Measurements from ENCODE around the gene CD274. TPM values are rescaled to one million over a fixed set of nuclear protein-coding genes. Genes with fewer than 3 reads are reported as not detected.

CD274 gene
- total RNA-seq, 1 experiment from 2014 or later, result 0.42 TPM

DNA sequence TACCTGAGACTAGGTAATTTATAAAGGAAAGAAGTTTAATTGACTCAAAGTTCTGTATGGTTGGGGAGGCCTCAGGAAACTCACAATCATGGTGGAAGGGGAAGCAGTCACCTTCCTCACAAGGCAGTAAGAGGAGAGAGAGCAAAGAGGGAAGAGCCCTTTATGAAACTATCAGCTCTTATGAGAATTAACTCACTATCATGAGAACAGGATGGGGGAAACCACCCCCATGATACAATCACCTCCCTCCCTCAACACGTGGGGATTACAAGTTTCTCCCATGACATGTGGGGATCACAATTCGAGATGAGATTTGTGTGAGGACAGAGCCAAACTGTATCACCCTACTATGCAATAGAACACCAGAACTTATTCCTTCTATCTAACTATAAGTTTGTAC is 27.9 kb downstream of the CD274 start:
- peaks cover 3% of the 10 kb centered on the region for H3K36me3 Mint-ChIP-seq
- peaks cover 18% of the 10 kb centered on the region for H3K27me3 Mint-ChIP-seq (ENCODE audit: low read depth)
- TF ChIP-seq NR2C2 (CRISPR knock-in tag; IDR thresholded peaks at IDR 0.05) (no peak), ZNF317 (CRISPR knock-in tag; IDR thresholded peaks at IDR 0.05; ENCODE audit: borderline replicate concordance, low read depth) (no peak), JAZF1 (CRISPR knock-in tag; IDR thresholded peaks at IDR 0.05) (no peak), ZNF121 (CRISPR knock-in tag; IDR thresholded peaks at IDR 0.05) (no peak), NR1H2 (CRISPR knock-in tag; IDR thresholded peaks at IDR 0.05) (no peak), ZNF232 (CRISPR knock-in tag; IDR thresholded peaks at IDR 0.05) (no peak)
- TF ChIP-seq, protein P1, sequence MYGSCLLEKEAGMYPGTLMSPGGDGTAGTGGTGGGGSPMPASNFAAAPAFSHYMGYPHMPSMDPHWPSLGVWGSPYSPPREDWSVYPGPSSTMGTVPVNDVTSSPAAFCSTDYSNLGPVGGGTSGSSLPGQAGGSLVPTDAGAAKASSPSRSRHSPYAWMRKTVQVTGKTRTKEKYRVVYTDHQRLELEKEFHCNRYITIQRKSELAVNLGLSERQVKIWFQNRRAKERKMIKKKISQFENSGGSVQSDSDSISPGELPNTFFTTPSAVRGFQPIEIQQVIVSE (CRISPR knock-in tag; IDR thresholded peaks at IDR 0.05; ENCODE audit: borderline replicate concordance), result no peak
- TF ChIP-seq, protein P2, sequence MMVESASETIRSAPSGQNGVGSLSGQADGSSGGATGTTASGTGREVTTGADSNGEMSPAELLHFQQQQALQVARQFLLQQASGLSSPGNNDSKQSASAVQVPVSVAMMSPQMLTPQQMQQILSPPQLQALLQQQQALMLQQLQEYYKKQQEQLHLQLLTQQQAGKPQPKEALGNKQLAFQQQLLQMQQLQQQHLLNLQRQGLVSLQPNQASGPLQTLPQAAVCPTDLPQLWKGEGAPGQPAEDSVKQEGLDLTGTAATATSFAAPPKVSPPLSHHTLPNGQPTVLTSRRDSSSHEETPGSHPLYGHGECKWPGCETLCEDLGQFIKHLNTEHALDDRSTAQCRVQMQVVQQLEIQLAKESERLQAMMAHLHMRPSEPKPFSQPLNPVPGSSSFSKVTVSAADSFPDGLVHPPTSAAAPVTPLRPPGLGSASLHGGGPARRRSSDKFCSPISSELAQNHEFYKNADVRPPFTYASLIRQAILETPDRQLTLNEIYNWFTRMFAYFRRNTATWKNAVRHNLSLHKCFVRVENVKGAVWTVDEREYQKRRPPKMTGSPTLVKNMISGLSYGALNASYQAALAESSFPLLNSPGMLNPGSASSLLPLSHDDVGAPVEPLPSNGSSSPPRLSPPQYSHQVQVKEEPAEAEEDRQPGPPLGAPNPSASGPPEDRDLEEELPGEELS (CRISPR knock-in tag; IDR thresholded peaks at IDR 0.05), result no peak
- TF ChIP-seq, protein P3, sequence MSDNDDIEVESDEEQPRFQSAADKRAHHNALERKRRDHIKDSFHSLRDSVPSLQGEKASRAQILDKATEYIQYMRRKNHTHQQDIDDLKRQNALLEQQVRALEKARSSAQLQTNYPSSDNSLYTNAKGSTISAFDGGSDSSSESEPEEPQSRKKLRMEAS (CRISPR knock-in tag; IDR thresholded peaks at IDR 0.05), result no peak
- TF ChIP-seq, protein P4, sequence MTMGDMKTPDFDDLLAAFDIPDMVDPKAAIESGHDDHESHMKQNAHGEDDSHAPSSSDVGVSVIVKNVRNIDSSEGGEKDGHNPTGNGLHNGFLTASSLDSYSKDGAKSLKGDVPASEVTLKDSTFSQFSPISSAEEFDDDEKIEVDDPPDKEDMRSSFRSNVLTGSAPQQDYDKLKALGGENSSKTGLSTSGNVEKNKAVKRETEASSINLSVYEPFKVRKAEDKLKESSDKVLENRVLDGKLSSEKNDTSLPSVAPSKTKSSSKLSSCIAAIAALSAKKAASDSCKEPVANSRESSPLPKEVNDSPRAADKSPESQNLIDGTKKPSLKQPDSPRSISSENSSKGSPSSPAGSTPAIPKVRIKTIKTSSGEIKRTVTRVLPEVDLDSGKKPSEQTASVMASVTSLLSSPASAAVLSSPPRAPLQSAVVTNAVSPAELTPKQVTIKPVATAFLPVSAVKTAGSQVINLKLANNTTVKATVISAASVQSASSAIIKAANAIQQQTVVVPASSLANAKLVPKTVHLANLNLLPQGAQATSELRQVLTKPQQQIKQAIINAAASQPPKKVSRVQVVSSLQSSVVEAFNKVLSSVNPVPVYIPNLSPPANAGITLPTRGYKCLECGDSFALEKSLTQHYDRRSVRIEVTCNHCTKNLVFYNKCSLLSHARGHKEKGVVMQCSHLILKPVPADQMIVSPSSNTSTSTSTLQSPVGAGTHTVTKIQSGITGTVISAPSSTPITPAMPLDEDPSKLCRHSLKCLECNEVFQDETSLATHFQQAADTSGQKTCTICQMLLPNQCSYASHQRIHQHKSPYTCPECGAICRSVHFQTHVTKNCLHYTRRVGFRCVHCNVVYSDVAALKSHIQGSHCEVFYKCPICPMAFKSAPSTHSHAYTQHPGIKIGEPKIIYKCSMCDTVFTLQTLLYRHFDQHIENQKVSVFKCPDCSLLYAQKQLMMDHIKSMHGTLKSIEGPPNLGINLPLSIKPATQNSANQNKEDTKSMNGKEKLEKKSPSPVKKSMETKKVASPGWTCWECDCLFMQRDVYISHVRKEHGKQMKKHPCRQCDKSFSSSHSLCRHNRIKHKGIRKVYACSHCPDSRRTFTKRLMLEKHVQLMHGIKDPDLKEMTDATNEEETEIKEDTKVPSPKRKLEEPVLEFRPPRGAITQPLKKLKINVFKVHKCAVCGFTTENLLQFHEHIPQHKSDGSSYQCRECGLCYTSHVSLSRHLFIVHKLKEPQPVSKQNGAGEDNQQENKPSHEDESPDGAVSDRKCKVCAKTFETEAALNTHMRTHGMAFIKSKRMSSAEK (CRISPR knock-in tag; IDR thresholded peaks at IDR 0.05; ENCODE audit: borderline replicate concordance), result no peak
- TF ChIP-seq, protein P5, sequence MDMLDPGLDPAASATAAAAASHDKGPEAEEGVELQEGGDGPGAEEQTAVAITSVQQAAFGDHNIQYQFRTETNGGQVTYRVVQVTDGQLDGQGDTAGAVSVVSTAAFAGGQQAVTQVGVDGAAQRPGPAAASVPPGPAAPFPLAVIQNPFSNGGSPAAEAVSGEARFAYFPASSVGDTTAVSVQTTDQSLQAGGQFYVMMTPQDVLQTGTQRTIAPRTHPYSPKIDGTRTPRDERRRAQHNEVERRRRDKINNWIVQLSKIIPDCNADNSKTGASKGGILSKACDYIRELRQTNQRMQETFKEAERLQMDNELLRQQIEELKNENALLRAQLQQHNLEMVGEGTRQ (CRISPR knock-in tag; IDR thresholded peaks at IDR 0.05), result no peak
- CTCF ChIA-PET, result no interaction called here
- no peak overlapping the region for H3K27ac Mint-ChIP-seq
- H3K4me3 Mint-ChIP-seq, result no peak overlapping the region
- H3K9me3 Mint-ChIP-seq, result peaks cover 26% of the 10 kb centered on the region
- DNase-seq (ENCODE audit: low spot score) (no peak), ATAC-seq (no peak)
- POLR2A ChIA-PET, result no interaction called here
- peaks cover 2% of the 10 kb centered on the region; the same call in 1 of the 2 replicates for H3K4me1 Mint-ChIP-seq

DNA sequence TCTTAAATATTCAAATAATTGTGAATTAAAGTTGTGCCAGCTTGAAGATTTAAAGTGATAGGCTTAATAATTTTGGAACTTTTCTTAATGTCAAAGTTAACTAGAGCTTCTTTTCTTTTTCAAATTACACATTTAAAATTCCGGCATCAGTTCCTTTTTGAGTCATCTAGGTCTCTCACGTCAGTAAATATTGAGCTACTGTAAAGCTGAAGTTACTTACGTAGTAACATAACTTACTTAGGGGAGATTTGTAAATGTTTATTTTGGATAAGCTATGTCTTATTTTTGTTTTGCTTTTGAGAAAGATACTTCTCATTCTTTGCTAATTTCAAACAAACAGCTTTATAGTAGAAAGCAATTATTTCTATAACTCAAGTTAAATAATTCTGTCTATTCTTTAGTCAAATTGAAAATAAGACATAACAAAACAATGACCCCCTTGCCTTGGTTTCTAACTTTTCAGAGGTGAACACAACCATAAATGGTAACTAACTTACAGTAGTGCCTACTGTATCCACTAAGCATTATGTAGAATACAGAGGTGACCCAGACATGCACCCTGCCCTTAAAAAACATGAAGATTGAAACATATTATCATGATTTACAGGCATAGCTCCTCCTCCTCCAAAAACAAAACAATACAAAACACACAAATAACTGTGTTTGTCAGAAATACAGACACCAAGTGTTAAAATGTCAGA is 29.8 kb downstream of the CD274 start:
- Mint-ChIP-seq H3K9me3 (peaks cover 26% of the 10 kb centered on the region), H3K27ac (no peak overlapping the region), H3K27me3 (ENCODE audit: low read depth) (peaks cover 5% of the 10 kb centered on the region), H3K4me3 (no peak overlapping the region), H3K4me1 (peaks cover 2% of the 10 kb centered on the region; the same call in 1 of the 2 replicates), H3K36me3 (peaks cover 3% of the 10 kb centered on the region)
- no peak for TF ChIP-seq GRHL2 (CRISPR knock-in tag; IDR thresholded peaks at IDR 0.05; ENCODE audit: insufficient replicate concordance, severe bottlenecking)
- no peak for TF ChIP-seq SP1 (CRISPR knock-in tag; conservative IDR thresholded peaks at IDR 0.05)
- TF ChIP-seq, protein P6, sequence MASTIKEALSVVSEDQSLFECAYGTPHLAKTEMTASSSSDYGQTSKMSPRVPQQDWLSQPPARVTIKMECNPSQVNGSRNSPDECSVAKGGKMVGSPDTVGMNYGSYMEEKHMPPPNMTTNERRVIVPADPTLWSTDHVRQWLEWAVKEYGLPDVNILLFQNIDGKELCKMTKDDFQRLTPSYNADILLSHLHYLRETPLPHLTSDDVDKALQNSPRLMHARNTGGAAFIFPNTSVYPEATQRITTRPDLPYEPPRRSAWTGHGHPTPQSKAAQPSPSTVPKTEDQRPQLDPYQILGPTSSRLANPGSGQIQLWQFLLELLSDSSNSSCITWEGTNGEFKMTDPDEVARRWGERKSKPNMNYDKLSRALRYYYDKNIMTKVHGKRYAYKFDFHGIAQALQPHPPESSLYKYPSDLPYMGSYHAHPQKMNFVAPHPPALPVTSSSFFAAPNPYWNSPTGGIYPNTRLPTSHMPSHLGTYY (CRISPR knock-in tag; IDR thresholded peaks at IDR 0.05), result no peak
- TF ChIP-seq ELF4 (CRISPR knock-in tag; IDR thresholded peaks at IDR 0.05; ENCODE audit: low read depth), result no peak
- TF ChIP-seq TEAD1 (CRISPR knock-in tag; IDR thresholded peaks at IDR 0.05), result no peak
- TF ChIP-seq, protein P7, sequence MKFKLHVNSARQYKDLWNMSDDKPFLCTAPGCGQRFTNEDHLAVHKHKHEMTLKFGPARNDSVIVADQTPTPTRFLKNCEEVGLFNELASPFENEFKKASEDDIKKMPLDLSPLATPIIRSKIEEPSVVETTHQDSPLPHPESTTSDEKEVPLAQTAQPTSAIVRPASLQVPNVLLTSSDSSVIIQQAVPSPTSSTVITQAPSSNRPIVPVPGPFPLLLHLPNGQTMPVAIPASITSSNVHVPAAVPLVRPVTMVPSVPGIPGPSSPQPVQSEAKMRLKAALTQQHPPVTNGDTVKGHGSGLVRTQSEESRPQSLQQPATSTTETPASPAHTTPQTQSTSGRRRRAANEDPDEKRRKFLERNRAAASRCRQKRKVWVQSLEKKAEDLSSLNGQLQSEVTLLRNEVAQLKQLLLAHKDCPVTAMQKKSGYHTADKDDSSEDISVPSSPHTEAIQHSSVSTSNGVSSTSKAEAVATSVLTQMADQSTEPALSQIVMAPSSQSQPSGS (CRISPR knock-in tag; IDR thresholded peaks at IDR 0.05; ENCODE audit: borderline replicate concordance, low read depth), result no peak
- TF ChIP-seq, protein P8, sequence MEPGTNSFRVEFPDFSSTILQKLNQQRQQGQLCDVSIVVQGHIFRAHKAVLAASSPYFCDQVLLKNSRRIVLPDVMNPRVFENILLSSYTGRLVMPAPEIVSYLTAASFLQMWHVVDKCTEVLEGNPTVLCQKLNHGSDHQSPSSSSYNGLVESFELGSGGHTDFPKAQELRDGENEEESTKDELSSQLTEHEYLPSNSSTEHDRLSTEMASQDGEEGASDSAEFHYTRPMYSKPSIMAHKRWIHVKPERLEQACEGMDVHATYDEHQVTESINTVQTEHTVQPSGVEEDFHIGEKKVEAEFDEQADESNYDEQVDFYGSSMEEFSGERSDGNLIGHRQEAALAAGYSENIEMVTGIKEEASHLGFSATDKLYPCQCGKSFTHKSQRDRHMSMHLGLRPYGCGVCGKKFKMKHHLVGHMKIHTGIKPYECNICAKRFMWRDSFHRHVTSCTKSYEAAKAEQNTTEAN (CRISPR knock-in tag; IDR thresholded peaks at IDR 0.05), result no peak
- CTCF ChIA-PET, result no interaction called here
- POLR2A ChIA-PET, result no interaction called here
- ATAC-seq (no peak), DNase-seq (ENCODE audit: low spot score) (no peak)

Data from WTC11 (cell line).